Neuron (in vitro differentiated cells): ENCODE results near the gene ABCG2.
"Not testable (repeated sequence)": the region's sequence is repeated elsewhere in the genome, so short reads cannot be mapped to it uniquely, and the experiment has no call there.

Source experiments
- H2AFZ ChIP-seq: one replicate; pipeline ENCODE4 v1.6.1; 2013; ENCODE audit warnings: low read depth, mild to moderate bottlenecking, inconsistent platforms, low read length, moderate library complexity
- H3K27me3 ChIP-seq: one replicate; pipeline ENCODE4 v1.6.1; 2013; ENCODE audit warnings: low read length; ENCODE audit not compliant: insufficient read depth
- H3K36me3 ChIP-seq: one replicate; pipeline ENCODE4 v1.6.1; 2013; ENCODE audit warnings: low read length; ENCODE audit not compliant: insufficient read depth
- H3K4me1 ChIP-seq: one replicate; pipeline ENCODE4 v1.6.1; 2013; ENCODE audit warnings: low read length; ENCODE audit not compliant: insufficient read depth
- H3K4me3 ChIP-seq: 2 replicates; pipeline ENCODE4 v1.5.1; 2013; ENCODE audit warnings: mild to moderate bottlenecking, low read length, moderate library complexity
- H3K9me3 ChIP-seq: one replicate; pipeline ENCODE4 v1.6.1; 2013; ENCODE audit warnings: low read length

Gene ABCG2

DNA sequence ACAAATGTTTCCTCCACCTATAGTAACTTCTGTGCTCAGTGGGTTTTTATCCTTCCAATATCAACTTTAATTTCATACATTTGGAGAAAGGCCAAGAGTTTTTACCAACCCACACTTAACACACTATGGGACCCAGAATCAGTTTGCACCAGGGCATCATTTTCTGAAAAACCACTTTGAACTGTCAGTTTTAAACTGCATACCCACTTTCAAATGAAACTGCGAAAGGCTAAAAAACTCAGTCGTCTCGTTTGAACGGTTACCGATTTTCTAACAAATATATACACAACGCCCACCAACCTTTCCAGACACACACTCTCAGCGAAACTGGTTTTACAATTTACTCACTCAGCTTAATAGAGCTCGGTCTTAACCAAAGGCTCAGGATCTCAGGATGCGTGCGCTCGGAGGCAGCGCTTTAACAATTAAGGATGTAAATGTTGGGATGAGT, 376 bp downstream of the ABCG2 start:
- H3K27me3 ChIP-seq = peaks cover 25% of the 10 kb centered on the region
- H3K4me1 ChIP-seq = peaks cover 15% of the 10 kb centered on the region
- H2AFZ ChIP-seq = peak overlapping the region; percentile 86
- H3K9me3 ChIP-seq = no peaks in the 10 kb centered on the region
- no peaks in the 10 kb centered on the region for H3K36me3 ChIP-seq
- H3K4me3 ChIP-seq = peak overlapping the region; percentile 51

- H3K4me1 ChIP-seq, H3K9me3 ChIP-seq, H3K27me3 ChIP-seq, H3K4me3 ChIP-seq, H3K36me3 ChIP-seq, H2AFZ ChIP-seq: not testable (repeated sequence)
These were observed 6.1 kb downstream of the ABCG2 start for GRCh38 chr4:88152331-88152730.

DNA sequence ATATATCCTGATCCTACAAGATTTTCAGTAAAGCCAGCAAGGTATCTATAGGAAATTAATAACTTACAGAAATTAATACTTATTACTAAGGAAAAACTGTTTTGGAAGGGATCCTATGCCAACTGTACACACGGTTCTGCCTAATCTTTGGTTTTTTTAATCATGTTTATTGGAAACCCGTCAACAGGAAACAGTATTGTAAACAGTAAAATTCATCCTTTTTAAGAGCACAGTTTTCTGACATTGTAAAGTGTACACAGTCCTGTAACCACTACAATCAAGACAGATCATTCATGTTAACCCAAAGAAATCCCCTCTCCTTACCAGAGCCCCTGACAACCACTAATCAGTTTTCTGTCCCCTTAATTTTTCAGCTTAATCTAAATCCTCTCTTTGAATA, 9.9 kb downstream of the ABCG2 start:
- no peaks in the 10 kb centered on the region for H3K27me3 ChIP-seq
- no peaks in the 10 kb centered on the region for H3K9me3 ChIP-seq
- peaks cover 7% of the 10 kb centered on the region for H3K4me1 ChIP-seq
- no peak overlapping the region for H3K4me3 ChIP-seq
- H2AFZ ChIP-seq = no peak overlapping the region
- no peaks in the 10 kb centered on the region for H3K36me3 ChIP-seq

- Histone ChIP-seq H3K4me3 (no peak overlapping the region), H3K27me3 (no peaks in the 10 kb centered on the region), H3K36me3 (no peaks in the 10 kb centered on the region), H2AFZ (no peak overlapping the region), H3K9me3 (no peaks in the 10 kb centered on the region), H3K4me1 (peaks cover 7% of the 10 kb centered on the region)
These were observed 10.6 kb downstream of the ABCG2 start for GRCh38 chr4:88147799-88148217.

DNA sequence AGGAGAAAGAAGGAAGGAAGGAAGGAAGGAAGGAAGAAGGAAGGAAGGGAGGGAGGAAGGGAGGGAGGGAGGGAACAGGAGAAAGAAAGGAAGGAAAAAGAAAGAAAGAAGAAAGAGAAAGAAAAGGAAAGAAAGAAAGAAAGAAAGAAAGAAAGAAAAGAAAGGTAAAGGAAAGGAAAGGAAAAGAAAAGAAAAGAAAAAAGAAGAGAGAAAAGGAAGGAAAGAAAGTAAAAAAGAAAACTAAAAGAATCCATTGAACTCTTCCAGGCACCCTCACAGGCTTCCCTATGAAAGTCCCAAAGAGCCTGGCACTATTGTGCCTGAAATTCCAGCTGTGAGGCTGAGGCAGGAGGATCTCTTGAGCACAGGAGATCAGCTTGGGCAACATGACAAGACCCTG, 11.5 kb downstream of the ABCG2 start:
- H2AFZ ChIP-seq = no peak overlapping the region
- no peaks in the 10 kb centered on the region for H3K36me3 ChIP-seq
- peaks cover 7% of the 10 kb centered on the region for H3K4me1 ChIP-seq
- no peak overlapping the region for H3K4me3 ChIP-seq
- no peaks in the 10 kb centered on the region for H3K27me3 ChIP-seq
- no peaks in the 10 kb centered on the region for H3K9me3 ChIP-seq

GRCh38 chr4:88144866-88145300, 13.6 kb downstream of the ABCG2 start:
- Histone ChIP-seq H2AFZ (no peak overlapping the region), H3K4me1 (no peaks in the 10 kb centered on the region), H3K36me3 (no peaks in the 10 kb centered on the region), H3K9me3 (no peaks in the 10 kb centered on the region), H3K4me3 (no peak overlapping the region), H3K27me3 (no peaks in the 10 kb centered on the region)

DNA sequence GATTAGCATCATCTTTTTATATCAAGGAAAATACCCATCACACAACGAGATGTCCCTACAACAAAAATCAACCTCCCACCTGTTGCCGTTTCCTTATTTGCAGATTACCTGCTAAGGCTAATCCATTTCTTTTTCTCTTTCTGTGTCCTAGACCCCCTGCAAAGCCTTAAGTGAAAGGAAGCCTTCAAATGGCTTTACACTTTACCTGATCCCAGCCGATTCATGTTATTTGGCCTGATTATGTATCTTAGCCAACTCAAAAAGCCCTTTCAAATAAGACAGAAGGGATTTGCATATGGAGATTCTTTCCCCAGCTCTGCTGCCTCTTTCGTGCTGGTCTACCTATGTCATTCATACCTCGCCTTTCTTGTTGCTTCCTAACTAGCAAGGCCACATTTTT, 14.4 kb downstream of the ABCG2 start:
- Histone ChIP-seq H3K36me3 (no peaks in the 10 kb centered on the region), H3K9me3 (no peaks in the 10 kb centered on the region), H3K27me3 (no peaks in the 10 kb centered on the region), H3K4me3 (no peak overlapping the region), H3K4me1 (no peaks in the 10 kb centered on the region), H2AFZ (no peak overlapping the region)

DNA sequence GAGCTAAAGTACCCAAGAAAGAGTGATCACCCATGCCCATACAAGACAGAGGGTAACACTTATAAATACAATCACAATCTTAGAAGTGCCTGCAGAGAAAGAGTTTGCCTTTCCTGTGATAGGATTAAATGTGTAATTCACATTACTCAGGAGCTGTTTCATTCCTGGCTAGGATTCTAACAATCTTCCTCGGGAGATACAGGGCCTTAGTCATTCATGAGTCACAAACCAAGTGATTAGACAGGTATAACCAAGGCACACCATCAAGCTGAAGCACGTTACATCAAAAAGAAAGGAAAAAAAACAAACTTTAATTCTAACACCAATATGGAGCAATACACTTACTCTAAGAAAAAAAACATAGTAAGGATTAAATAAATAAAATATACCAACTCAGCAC, 14.9 kb downstream of the ABCG2 start:
- Histone ChIP-seq H3K36me3 (no peaks in the 10 kb centered on the region), H3K9me3 (no peaks in the 10 kb centered on the region), H3K4me3 (no peak overlapping the region)

GRCh38 chr4:88138561-88138960, 19.9 kb downstream of the ABCG2 start:
- Histone ChIP-seq H3K9me3 (no peaks in the 10 kb centered on the region), H3K36me3 (no peaks in the 10 kb centered on the region), H3K4me3 (no peak overlapping the region)

More for the DNA sequence above, 14.9 kb downstream of the ABCG2 start:
- Histone ChIP-seq H2AFZ (no peak overlapping the region), H3K27me3 (no peaks in the 10 kb centered on the region), H3K4me1 (no peaks in the 10 kb centered on the region)

GRCh38 chr4:88137112-88137511, 21.3 kb downstream of the ABCG2 start:
- H3K27me3 ChIP-seq = no peaks in the 10 kb centered on the region

More at GRCh38 chr4:88138561-88138960, 19.9 kb downstream of the ABCG2 start:
- H3K4me1 ChIP-seq = no peaks in the 10 kb centered on the region
- no peak overlapping the region for H2AFZ ChIP-seq
- H3K27me3 ChIP-seq = no peaks in the 10 kb centered on the region

GRCh38 chr4:88136249-88136648, 22.2 kb downstream of the ABCG2 start:
- Histone ChIP-seq H3K27me3 (no peaks in the 10 kb centered on the region), H3K4me1 (no peaks in the 10 kb centered on the region), H3K36me3 (no peaks in the 10 kb centered on the region), H2AFZ (no peak overlapping the region), H3K4me3 (no peak overlapping the region), H3K9me3 (no peaks in the 10 kb centered on the region)

More at GRCh38 chr4:88137112-88137511, 21.3 kb downstream of the ABCG2 start:
- Histone ChIP-seq H2AFZ (no peak overlapping the region), H3K36me3 (no peaks in the 10 kb centered on the region), H3K9me3 (no peaks in the 10 kb centered on the region), H3K4me1 (no peaks in the 10 kb centered on the region), H3K4me3 (no peak overlapping the region)

- Histone ChIP-seq H3K36me3 (no peaks in the 10 kb centered on the region), H2AFZ (no peak overlapping the region), H3K4me1 (no peaks in the 10 kb centered on the region), H3K9me3 (no peaks in the 10 kb centered on the region), H3K4me3 (no peak overlapping the region), H3K27me3 (no peaks in the 10 kb centered on the region)
These were observed 23.1 kb downstream of the ABCG2 start for GRCh38 chr4:88135356-88135663.

DNA sequence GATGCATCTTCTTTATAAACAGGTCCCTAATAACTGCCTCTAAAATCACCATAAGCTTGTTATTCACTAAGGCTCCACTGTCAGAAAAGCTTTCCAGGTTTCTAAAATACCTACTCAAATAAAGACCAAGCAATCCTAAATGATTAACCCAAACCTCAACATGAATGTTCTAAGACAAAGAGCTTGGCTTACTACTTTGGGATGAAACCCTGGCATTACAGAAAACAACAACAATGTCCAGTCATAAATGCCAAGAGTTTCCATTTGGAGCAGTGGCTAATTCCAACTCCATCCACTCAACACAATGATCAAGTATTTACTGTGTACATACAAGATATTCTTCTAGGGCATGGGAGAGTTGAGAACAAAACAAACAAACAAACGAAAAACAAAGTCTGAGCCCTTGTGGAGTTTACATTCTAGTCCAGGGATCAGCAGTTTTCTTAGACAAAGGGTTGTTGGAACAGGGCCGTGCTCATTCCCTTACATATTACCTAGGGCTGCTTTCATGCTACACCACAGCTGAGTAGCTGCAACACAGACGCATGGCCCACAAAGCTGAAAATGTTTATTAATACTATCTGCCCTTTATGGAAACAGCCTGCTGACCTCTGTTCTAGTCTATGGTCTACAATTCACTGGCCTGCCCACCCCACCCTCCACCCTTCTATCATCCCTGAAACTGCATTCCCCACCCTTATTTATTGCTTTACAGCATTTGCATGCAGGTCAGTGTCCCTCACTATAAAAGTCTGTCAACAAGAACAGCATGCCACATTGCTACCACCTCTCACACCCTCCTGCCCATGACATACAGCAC, 23.7 kb downstream of the ABCG2 start:
- Histone ChIP-seq H2AFZ (no peak overlapping the region), H3K36me3 (no peaks in the 10 kb centered on the region), H3K27me3 (no peaks in the 10 kb centered on the region), H3K4me3 (no peak overlapping the region), H3K9me3 (no peaks in the 10 kb centered on the region), H3K4me1 (no peaks in the 10 kb centered on the region)

DNA sequence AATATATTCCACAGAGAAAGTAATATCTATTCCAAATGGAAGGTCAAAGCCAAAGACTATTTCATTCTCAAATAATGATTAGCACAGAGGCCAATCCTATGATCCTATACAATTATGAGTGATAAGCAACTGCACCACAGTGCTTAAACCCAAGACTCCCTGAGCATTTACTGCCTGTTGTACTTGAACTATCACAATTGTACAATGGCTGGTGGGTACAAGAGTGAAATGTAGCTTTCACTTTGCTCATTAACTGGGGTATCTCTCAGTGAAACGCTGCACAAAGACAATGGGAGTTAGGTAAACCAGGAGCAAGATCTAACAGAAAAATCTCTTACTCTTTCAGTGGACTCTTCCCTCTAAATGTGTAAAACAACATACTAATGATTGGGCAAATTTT, 24.3 kb downstream of the ABCG2 start:
- Histone ChIP-seq H2AFZ (no peak overlapping the region), H3K9me3 (no peaks in the 10 kb centered on the region), H3K36me3 (no peaks in the 10 kb centered on the region), H3K4me3 (no peak overlapping the region), H3K4me1 (no peaks in the 10 kb centered on the region), H3K27me3 (no peaks in the 10 kb centered on the region)
